Effector CD8-positive, alpha-beta T cell (primary cell): ENCODE measurements around the gene RNF220.
"Not testable (repeated sequence)": the region's sequence is repeated elsewhere in the genome, so short reads cannot be mapped to it uniquely, and the experiment has no call there.

Experiments
- DNase-seq: peaks from one replicate; lab custom pipeline; 2025; lab: John Stamatoyannopoulos, UW

RNF220 gene

DNA sequence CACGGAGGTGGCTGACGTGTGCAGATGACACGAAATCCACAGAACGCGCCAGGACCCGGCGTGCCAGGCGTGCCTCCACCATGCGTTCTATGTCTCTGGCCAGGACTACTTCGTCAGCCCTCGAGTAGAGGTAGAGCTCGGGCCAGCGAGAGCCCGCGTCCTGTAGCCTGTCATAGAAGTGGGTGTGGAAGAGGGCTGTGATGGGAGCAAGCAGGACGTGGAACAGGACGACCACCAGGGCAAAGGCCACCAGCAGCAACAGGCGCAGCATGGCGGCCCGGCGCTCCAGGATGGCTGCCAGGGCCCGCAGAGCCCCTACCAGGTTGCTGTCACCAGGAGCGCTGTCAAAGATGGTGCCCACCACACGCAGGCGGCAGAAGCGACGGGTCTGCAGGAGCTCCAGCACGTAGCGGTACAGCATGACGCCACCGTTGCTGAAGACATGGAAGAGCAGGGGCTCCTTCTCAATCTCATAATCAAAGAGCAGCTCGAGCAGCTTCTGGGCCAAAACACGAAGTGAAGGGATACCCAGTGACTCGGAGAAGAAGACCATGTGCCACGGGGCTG, 249.6 kb downstream of the RNF220 start:
- no peak for DNase-seq

DNA sequence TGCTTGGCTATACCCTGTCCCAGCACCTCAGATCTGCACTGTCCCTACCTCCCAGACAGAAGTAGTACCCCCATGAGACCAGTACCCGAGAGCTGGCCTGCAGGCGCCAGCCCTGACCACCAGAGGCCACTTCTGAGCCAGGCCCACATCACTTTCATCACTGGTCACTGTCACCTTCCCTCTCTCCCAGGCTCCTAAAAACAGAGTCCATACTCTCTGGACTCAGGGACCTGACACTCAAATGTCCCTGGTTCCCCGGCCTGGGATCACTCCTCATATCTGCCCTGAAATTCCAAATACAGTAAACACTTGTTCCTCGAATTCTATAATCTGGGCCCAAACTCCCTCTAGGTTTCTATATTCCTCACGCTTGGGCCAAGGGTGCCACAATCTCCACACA, 250.6 kb downstream of the RNF220 start:
- no peak for DNase-seq

GRCh38 chr1:44659566-44659965, 254.5 kb downstream of the RNF220 start:
- no peak for DNase-seq

GRCh38 chr1:44660176-44660575, 255.1 kb downstream of the RNF220 start:
- DNase-seq = no peak

DNA sequence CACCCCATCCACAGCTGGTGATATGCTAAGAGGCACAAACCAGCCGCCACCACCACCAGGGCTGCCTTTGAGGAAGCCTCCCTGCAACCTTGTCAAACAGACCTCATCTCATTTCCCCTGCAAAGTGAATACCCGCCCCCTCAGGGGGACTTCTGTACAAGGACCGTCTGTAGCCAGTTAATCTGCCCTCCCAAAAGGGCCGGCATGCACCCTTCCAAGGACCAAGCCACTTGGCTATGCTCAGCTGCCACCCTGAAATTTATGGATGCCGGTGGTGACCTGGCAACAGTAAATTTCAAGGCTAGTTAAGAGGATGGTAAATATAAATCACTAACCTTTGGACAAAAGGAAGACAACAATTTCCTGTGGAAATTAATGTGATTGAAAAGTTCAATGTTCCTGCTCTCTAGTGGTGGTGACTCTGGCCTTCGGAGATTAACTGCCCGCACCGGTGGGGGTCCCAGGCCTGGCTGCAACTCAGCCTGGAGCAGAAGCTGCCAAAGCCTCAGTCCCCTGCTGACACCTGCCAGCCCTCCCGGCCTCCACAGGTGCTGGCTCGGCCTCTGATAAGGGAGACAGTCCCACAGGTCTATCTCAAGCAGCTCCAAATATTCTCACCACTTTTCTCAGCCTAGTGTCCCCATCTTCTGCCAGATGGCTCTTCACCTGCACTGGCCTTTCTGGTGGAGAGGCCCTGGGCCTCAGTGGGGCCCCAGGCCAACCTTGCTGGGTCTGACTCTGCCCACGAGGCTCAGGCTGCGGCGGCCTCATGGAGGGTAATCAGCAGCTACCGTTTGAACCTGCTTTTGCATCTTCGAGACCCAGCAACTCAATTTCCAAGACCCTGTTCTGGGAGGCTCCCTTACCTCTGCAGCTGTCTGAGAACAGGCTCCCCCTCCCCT, 257.0 kb downstream of the RNF220 start:
- no peak for DNase-seq

GRCh38 chr1:44662683-44663030, 257.6 kb downstream of the RNF220 start:
- DNase-seq = no peak

GRCh38 chr1:44663417-44663816, 258.4 kb downstream of the RNF220 start:
- no peak for DNase-seq

- no peak for DNase-seq
These were observed 259.8 kb downstream of the RNF220 start for GRCh38 chr1:44664730-44665370.

DNA sequence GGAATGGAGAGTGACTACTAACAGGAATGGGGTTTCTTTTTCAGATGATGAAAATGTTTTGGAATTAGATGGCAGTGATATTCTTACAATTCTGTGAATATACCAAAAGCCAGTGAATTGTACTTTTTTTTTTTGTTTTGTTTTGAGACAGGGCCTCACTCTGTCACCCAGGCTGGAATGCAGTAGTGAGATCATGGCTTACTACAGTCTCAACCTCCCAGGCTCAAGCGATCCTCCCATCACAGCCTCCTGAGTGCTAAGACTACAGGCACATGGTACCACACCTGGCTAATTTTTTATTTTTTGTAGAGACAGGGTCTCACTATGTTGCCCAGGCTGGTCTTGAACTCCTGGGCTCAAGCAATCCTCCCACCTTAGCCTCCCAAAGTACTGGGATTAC, 261.7 kb downstream of the RNF220 start:
- DNase-seq = not testable (repeated sequence)

DNA sequence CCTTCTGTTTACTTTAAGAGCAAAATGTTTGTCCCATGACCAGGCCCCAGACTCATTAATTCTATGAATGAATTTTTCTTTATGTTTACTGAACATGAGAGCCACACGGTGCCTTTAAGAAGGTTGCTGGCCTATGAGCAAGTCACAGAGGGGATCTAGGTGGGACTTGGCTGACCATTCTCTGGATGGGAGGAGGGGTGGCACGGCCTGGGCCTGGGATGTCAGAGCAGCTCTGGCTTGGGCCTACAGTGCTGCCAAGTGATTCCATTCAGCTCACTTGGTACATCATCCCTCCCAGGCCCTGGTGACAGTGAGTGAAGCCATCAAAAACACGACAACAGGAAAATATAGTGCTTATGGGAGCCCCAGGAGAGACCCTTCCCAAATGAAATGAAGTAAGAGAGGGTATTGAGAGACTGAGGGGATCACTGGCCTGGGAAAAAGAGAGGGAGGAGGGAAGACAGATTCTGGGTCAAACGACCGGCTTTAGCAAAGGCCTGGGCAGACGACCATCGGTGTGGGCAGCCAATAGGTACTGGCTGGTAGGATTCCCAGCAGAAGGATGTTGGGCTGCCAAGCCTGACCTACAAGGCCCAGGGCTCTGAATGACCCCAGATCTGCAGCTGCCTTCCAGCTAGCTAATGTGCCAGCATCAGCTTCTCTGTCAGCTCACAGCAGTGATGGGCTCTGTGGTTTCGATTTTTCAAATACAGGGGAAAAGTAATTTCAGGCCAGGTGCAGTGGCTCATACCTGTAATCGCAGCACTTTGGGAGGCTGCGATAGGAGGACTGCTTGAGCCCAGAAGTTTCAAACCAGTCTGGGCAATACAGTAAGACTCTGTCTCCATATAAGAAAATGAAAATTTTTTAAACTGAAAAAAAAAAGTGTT, 265.9 kb downstream of the RNF220 start:
- DNase-seq = no peak

GRCh38 chr1:44672254-44672955, 267.4 kb downstream of the RNF220 start:
- no peak for DNase-seq

- no peak for DNase-seq
These were observed 268.1 kb downstream of the RNF220 start for GRCh38 chr1:44672961-44673674.

DNA sequence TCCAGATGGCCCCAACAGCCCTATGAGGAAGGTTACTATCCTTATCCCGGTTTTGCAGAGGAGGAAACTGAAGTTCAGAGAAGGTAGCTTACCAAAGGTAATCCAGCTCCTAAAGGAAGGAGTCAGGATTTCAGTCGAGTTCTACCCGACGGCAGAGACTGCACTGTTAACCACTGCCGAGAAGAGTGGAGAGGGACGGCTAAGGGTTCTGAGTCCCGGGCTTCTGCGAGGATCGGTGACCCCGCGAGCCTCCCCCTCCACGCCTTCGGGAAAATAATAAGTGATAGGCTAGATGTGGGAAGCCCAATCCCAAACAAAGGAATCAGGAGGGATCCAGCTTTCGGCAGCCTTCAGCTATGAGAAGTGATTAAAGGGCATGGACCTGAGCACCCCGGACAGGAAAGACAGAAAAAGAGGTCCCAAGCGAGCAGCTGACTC, 268.6 kb downstream of the RNF220 start:
- DNase-seq = no peak

- DNase-seq = peak; percentile 90
These were observed 269.3 kb downstream of the RNF220 start, which contains the start of the genes ARMH1 and TMEM53 for GRCh38 chr1:44674113-44675000. Gene ARMH1, plus strand, starts transcription at chr1:44674714. Its CDS starts 14,984 bp downstream, at chr1:44689698. Gene TMEM53, minus strand, starts transcription at chr1:44674481. Its CDS starts 90 bp downstream, at chr1:44674391.

DNA sequence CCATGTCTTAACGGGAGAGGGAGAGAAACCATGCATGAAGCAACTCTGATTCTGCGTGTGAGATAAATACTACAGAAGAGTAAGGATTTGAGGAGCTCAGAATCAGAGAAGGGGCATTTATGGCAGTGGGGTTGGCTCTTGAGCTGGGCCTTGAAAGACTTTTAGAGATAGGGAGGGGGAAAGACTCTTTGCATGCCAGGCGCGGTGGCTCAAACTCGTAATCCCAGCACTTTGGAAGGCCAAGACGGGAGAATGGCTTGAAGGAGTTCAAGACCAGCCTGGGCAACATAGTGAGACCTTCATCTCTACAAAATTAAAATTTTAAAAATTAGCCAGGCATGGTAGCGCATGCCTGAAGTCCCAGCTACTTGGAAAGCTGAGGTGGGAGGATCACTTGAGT, 270.1 kb downstream of the RNF220 start:
- no peak for DNase-seq

GRCh38 chr1:44676484-44677200, 271.6 kb downstream of the RNF220 start:
- no peak for DNase-seq

- DNase-seq = no peak
These were observed 272.2 kb downstream of the RNF220 start for GRCh38 chr1:44677201-44677766.

GRCh38 chr1:44678120-44678519, 273.1 kb downstream of the RNF220 start:
- DNase-seq = no peak
